ENCODE measurements around the gene PHF14. TPM values are rescaled to one million over a fixed set of nuclear protein-coding genes. Genes with fewer than 3 reads are reported as not detected.

The PHF14 gene
- total RNA-seq, 1 experiment from 2014 or later, result 50.8 TPM

- Mint-ChIP-seq H3K4me3 (no peak overlapping the region), H3K27ac (no peak overlapping the region), H3K4me1 (no peaks in the 10 kb centered on the region), H3K27me3 (ENCODE audit: low read depth) (peaks cover 9% of the 10 kb centered on the region), H3K36me3 (ENCODE audit: insufficient read depth in 1 of 3, low read depth in 3 of 3) (no peaks in the 10 kb centered on the region), H3K9me3 (no peaks in the 10 kb centered on the region)
- Histone ChIP-seq H2BK20ac (ENCODE audit: low read depth, low read length, poor library complexity, severe bottlenecking) (no peak overlapping the region), H2BK12ac (ENCODE audit: insufficient read length, low read depth, low read length) (no peak overlapping the region), H3K14ac (ENCODE audit: insufficient read depth, low read length) (no peak overlapping the region), H2BK15ac (ENCODE audit: low read depth, low read length) (no peak overlapping the region), H3T11ph (ENCODE audit: low read length) (no peak overlapping the region), H4K20me1 (ENCODE audit: control insufficient read depth, insufficient read depth, insufficient read length) (no peaks in the 10 kb centered on the region), H3K9ac (ENCODE audit: extremely low read depth, insufficient read length, low read length) (no peak overlapping the region), H3K4me1 (ENCODE audit: insufficient read depth, low read length) (no peaks in the 10 kb centered on the region), H3K23ac (ENCODE audit: insufficient read length, low read depth, low read length) (no peak overlapping the region), H3K56ac (ENCODE audit: insufficient read length, low read depth, low read length) (no peak overlapping the region), H3K4me2 (ENCODE audit: insufficient read depth, insufficient read length, low read length) (no peak overlapping the region), H2AFZ (ENCODE audit: low read length) (no peak overlapping the region), H3K4ac (ENCODE audit: low read depth, low read length) (no peak overlapping the region), H4K5ac (ENCODE audit: insufficient read length, low read depth, low read length) (no peak overlapping the region), H2AK5ac (ENCODE audit: insufficient read length, low read length) (no peak overlapping the region), H3K79me2 (ENCODE audit: insufficient read depth, low read length) (no peaks in the 10 kb centered on the region), H2BK5ac (ENCODE audit: insufficient read length, low read length) (no peak overlapping the region), H4K91ac (ENCODE audit: insufficient read length, low read depth, low read length) (no peak overlapping the region), H3K9me3 (ENCODE audit: control insufficient read depth, low read depth, low read length) (no peaks in the 10 kb centered on the region), H3K27me3 (ENCODE audit: insufficient read depth, low read length) (no peaks in the 10 kb centered on the region; the same call in 1 of the 2 replicates), H2BK120ac (ENCODE audit: low read depth, low read length, poor library complexity, severe bottlenecking) (no peak overlapping the region), H3K27ac (ENCODE audit: insufficient read length, low read depth, low read length) (no peak overlapping the region), H3K79me1 (ENCODE audit: insufficient read depth, low read depth, low read length, poor library complexity, severe bottlenecking) (no peaks in the 10 kb centered on the region), H4K8ac (replicated peaks; ENCODE audit: insufficient read length, low read depth, low read length) (no peak overlapping the region), H3K23me2 (ENCODE audit: insufficient read length, low read depth, low read length, poor library complexity, severe bottlenecking) (no peaks in the 10 kb centered on the region), H3K18ac (ENCODE audit: insufficient read length, low read depth, low read length) (no peak overlapping the region)
- no peak for DNase-seq
- no CpG with 5 or more reads among the region's 4 CpGs for WGBS (ENCODE audit: extremely low coverage, insufficient read length, low lambda C conversion rate)
- TF ChIP-seq CTCF (conservative IDR thresholded peaks at IDR 0.05), result no peak
Observed at GRCh38 chr7:11172835-11173234, 199.2 kb downstream of the PHF14 start.

Data from H9 (cell line).